ENCODE data around the gene DES. TPM values are rescaled to one million over a fixed set of nuclear protein-coding genes. Genes with fewer than 3 reads are reported as not detected.
A peak's percentile ranks its signal among the peaks of the same experiment; 100 is the strongest.

DES gene
- total and polyA plus RNA-seq, 7 experiments from 2014 or later, result 1.5 TPM; not detected in 6

- no peaks in the 10 kb centered on the region for H3K27me3 ChIP-seq (ENCODE audit: control insufficient read depth in 2 of 2, insufficient read depth in 2 of 2, low read length in 2 of 2)
- Mint-ChIP-seq H3K4me1 (peaks cover 4 to 29% (median 15%) of the 10 kb centered on the region in 7 donors), H3K27me3 (peaks cover 0 to 20% (median 2%) of the 10 kb centered on the region in 5 donors), H3K9me3 (no peaks in the 10 kb centered on the region), H3K4me3 (no peak overlapping the region), H3K27ac (no peak overlapping the region), H3K36me3 (peaks cover 0 to 4% (median 0%) of the 10 kb centered on the region in 5 donors)
- ChIA-PET CTCF (no interaction called here), POLR2A (interaction anchor here (3.3 kb wide), 1 partner anchor 10 kb away, joined by 14 read pairs; the partner anchor contains the start of gene DNPEP)
- DNase-seq (no peak), ATAC-seq (no peak)
- H3K36me3 ChIP-seq (ENCODE audit: control insufficient read depth in 2 of 3, insufficient read depth in 3 of 3, low read length in 3 of 3), result no peaks in the 10 kb centered on the region
- no peaks in the 10 kb centered on the region for H3K9me3 ChIP-seq (ENCODE audit: control insufficient read depth in 2 of 3, low read length in 3 of 3)
- H3K4me1 ChIP-seq (ENCODE audit: control insufficient read depth in 2 of 2, insufficient read depth in 2 of 2, low read length in 2 of 2), result peaks cover 3 to 16% of the 10 kb centered on the region in 2 donors
- intact Hi-C loops (cut with micrococcal nuclease), result no loop called here
- H3K4me3 ChIP-seq (ENCODE audit: low read length), result no peak overlapping the region
- H3K27ac ChIP-seq (ENCODE audit: low read depth, low read length), result no peak overlapping the region
These were observed 19.3 kb upstream of the DES start for GRCh38 chr2:219398721-219399363.

GRCh38 chr2:219399716-219400478 lies 18.3 kb upstream of the DES start:
- Histone ChIP-seq H3K4me1 (ENCODE audit: control insufficient read depth in 2 of 2, insufficient read depth in 2 of 2, low read length in 2 of 2) (peaks cover 3 to 16% of the 10 kb centered on the region in 2 donors), H3K4me3 (ENCODE audit: low read length) (no peak overlapping the region), H3K9me3 (ENCODE audit: control insufficient read depth in 2 of 3, low read length in 3 of 3) (no peaks in the 10 kb centered on the region), H3K27ac (ENCODE audit: low read depth, low read length) (no peak overlapping the region), H3K27me3 (ENCODE audit: control insufficient read depth in 2 of 2, insufficient read depth in 2 of 2, low read length in 2 of 2) (no peaks in the 10 kb centered on the region), H3K36me3 (ENCODE audit: control insufficient read depth in 2 of 3, insufficient read depth in 3 of 3, low read length in 3 of 3) (no peaks in the 10 kb centered on the region)
- Mint-ChIP-seq H3K27me3 (peaks cover 0 to 16% (median 7%) of the 10 kb centered on the region in 5 donors), H3K4me1 (peaks cover 4 to 29% (median 15%) of the 10 kb centered on the region in 7 donors), H3K4me3 (no peak overlapping the region), H3K27ac (peak overlapping the region in 2 of 9 donors; percentile 22 to 59), H3K36me3 (no peaks in the 10 kb centered on the region), H3K9me3 (no peaks in the 10 kb centered on the region)
- DNase-seq (no peak), ATAC-seq (no peak)
- intact Hi-C loops (cut with micrococcal nuclease), result loop anchor here in 1 of 2 donors (5.0 kb wide), 1 partner anchor 42 kb away; no protein-coding TSS in a partner anchor
- CTCF ChIA-PET, result interaction anchor here (6.2 kb wide), 1 partner anchor 130 kb away, joined by 67 read pairs; no protein-coding TSS in a partner anchor
- POLR2A ChIA-PET, result no interaction called here

GRCh38 chr2:219400562-219400961 lies 17.6 kb upstream of the DES start:
- peaks cover 3 to 16% of the 10 kb centered on the region in 2 donors for H3K4me1 ChIP-seq (ENCODE audit: control insufficient read depth in 2 of 2, insufficient read depth in 2 of 2, low read length in 2 of 2)
- ChIA-PET POLR2A (no interaction called here), CTCF (interaction anchor here (6.2 kb wide), 1 partner anchor 129 kb away, joined by 67 read pairs; no protein-coding TSS in a partner anchor)
- H3K27me3 ChIP-seq (ENCODE audit: control insufficient read depth in 2 of 2, insufficient read depth in 2 of 2, low read length in 2 of 2), result no peaks in the 10 kb centered on the region
- no peak overlapping the region for H3K27ac ChIP-seq (ENCODE audit: low read depth, low read length)
- DNase-seq (no peak), ATAC-seq (no peak)
- no peak overlapping the region for H3K4me3 ChIP-seq (ENCODE audit: low read length)
- no peaks in the 10 kb centered on the region for H3K9me3 Mint-ChIP-seq
- no peak overlapping the region for H3K4me3 Mint-ChIP-seq
- H3K27ac Mint-ChIP-seq, result peak overlapping the region in 1 of 9 donors; percentile 59
- H3K4me1 Mint-ChIP-seq, result peaks cover 4 to 29% (median 15%) of the 10 kb centered on the region in 7 donors
- H3K9me3 ChIP-seq (ENCODE audit: control insufficient read depth in 2 of 3, low read length in 3 of 3), result no peaks in the 10 kb centered on the region
- no peaks in the 10 kb centered on the region for H3K36me3 Mint-ChIP-seq
- H3K27me3 Mint-ChIP-seq, result peaks cover 0 to 16% (median 7%) of the 10 kb centered on the region in 5 donors
- no peaks in the 10 kb centered on the region for H3K36me3 ChIP-seq (ENCODE audit: control insufficient read depth in 2 of 3, insufficient read depth in 3 of 3, low read length in 3 of 3)
- intact Hi-C loops (cut with micrococcal nuclease), result loop anchor here in 1 of 2 donors (5.0 kb wide), 1 partner anchor 42 kb away; no protein-coding TSS in a partner anchor

GRCh38 chr2:219401606-219402005 lies 16.6 kb upstream of the DES start:
- Mint-ChIP-seq H3K27me3 (peaks cover 0 to 13% (median 7%) of the 10 kb centered on the region in 5 donors), H3K9me3 (no peaks in the 10 kb centered on the region), H3K27ac (no peak overlapping the region), H3K36me3 (no peaks in the 10 kb centered on the region), H3K4me3 (no peak overlapping the region), H3K4me1 (peaks cover 4 to 22% (median 15%) of the 10 kb centered on the region in 7 donors)
- H3K4me3 ChIP-seq (ENCODE audit: low read length), result no peak overlapping the region
- intact Hi-C loops (cut with micrococcal nuclease), result loop anchor here in 1 of 2 donors (5.0 kb wide), 1 partner anchor 41 kb away; no protein-coding TSS in a partner anchor
- no peaks in the 10 kb centered on the region for H3K9me3 ChIP-seq (ENCODE audit: control insufficient read depth in 2 of 3, low read length in 3 of 3)
- DNase-seq, result no peak
- no peak overlapping the region for H3K27ac ChIP-seq (ENCODE audit: low read depth, low read length)
- POLR2A ChIA-PET, result interaction anchor here (2.0 kb wide), 1 partner anchor 128 kb away, joined by 5 read pairs; no protein-coding TSS in a partner anchor
- no peaks in the 10 kb centered on the region for H3K36me3 ChIP-seq (ENCODE audit: control insufficient read depth in 2 of 3, insufficient read depth in 3 of 3, low read length in 3 of 3)
- CTCF ChIA-PET, result interaction anchor here (2.7 to 6.2 kb wide), 3 partner anchors 13 to 139 kb away, joined by 11 to 67 read pairs (median 12); no protein-coding TSS in a partner anchor
- no peak for ATAC-seq
- H3K4me1 ChIP-seq (ENCODE audit: control insufficient read depth in 2 of 2, insufficient read depth in 2 of 2, low read length in 2 of 2), result peaks cover 3 to 13% of the 10 kb centered on the region in 2 donors
- no peaks in the 10 kb centered on the region for H3K27me3 ChIP-seq (ENCODE audit: control insufficient read depth in 2 of 2, insufficient read depth in 2 of 2, low read length in 2 of 2)

- no peaks in the 10 kb centered on the region for H3K9me3 Mint-ChIP-seq
- ChIA-PET CTCF (interaction anchor here (0.5 to 6.2 kb wide), 11 partner anchors 10 to 244 kb away, joined by 3 to 67 read pairs (median 4); no protein-coding TSS in a partner anchor), POLR2A (interaction anchor here (0.6 to 2.0 kb wide), 3 partner anchors 11 to 252 kb away, joined by 3 to 5 read pairs (median 4); no protein-coding TSS in a partner anchor)
- H3K27me3 ChIP-seq (ENCODE audit: control insufficient read depth in 2 of 2, insufficient read depth in 2 of 2, low read length in 2 of 2), result no peaks in the 10 kb centered on the region
- no peak overlapping the region for H3K27ac ChIP-seq (ENCODE audit: low read depth, low read length)
- no peak overlapping the region for H3K4me3 ChIP-seq (ENCODE audit: low read length)
- H3K36me3 Mint-ChIP-seq, result no peaks in the 10 kb centered on the region
- H3K27ac Mint-ChIP-seq, result no peak overlapping the region
- H3K27me3 Mint-ChIP-seq, result peaks cover 0 to 13% (median 7%) of the 10 kb centered on the region in 5 donors
- intact Hi-C loops (cut with micrococcal nuclease), result loop anchor here (1.0 to 5.0 kb wide), 7 partner anchors 15 to 239 kb away; partner anchors contain the start of gene SPEG (in 1 of the 2)
- H3K9me3 ChIP-seq (ENCODE audit: control insufficient read depth in 2 of 3, low read length in 3 of 3), result no peaks in the 10 kb centered on the region
- ATAC-seq (peak; percentile 89), DNase-seq (peak in 8 of 9 donors; percentile 37 to 70 (median 62))
- no peaks in the 10 kb centered on the region for H3K36me3 ChIP-seq (ENCODE audit: control insufficient read depth in 2 of 3, insufficient read depth in 3 of 3, low read length in 3 of 3)
- H3K4me1 Mint-ChIP-seq, result peaks cover 0 to 9% (median 5%) of the 10 kb centered on the region in 7 donors
- H3K4me1 ChIP-seq (ENCODE audit: control insufficient read depth in 2 of 2, insufficient read depth in 2 of 2, low read length in 2 of 2), result peaks cover 0 to 3% of the 10 kb centered on the region in 2 donors
- no peak overlapping the region for H3K4me3 Mint-ChIP-seq
These were observed 15.3 kb upstream of the DES start for GRCh38 chr2:219402665-219403515.

Data from naive thymus-derived CD4-positive, alpha-beta T cell (primary cell).